Neural progenitor cell (in vitro differentiated cells): ENCODE measurements around the gene ERC1. TPM values are rescaled to one million over a fixed set of nuclear protein-coding genes. Genes with fewer than 3 reads are reported as not detected.

ENCODE experiments used
- DNase-seq: peaks from one replicate; pipeline ENCODE4 v3.0.0-alpha.2; 2016; ENCODE audit warnings: low spot score
- H2AFZ ChIP-seq: fragments of 200-600 bp; sonication (generic); replicated peaks from 2 replicates; pipeline ENCODE4 v1.6.1; 2016; ENCODE audit warnings: antibody characterized with exemption
- H3F3A ChIP-seq: fragments of 200-600 bp; sonication (generic); 2 replicates; pipeline ENCODE4 v1.6.1; 2016; ENCODE audit warnings: antibody characterized with exemption, low read depth
- H3K27ac ChIP-seq: fragments of 200-600 bp; sonication (generic); 2 replicates; pipeline ENCODE4 v1.5.1; 2016; ENCODE audit warnings: mild to moderate bottlenecking
- H3K27me3 ChIP-seq: fragments of 200-600 bp; sonication (generic); 2 replicates; pipeline ENCODE4 v1.6.1; 2016; ENCODE audit warnings: mild to moderate bottlenecking, moderate library complexity
- H3K36me3 ChIP-seq: fragments of 200-600 bp; sonication (generic); 2 replicates; pipeline ENCODE4 v1.5.1; 2016
- H3K4me1 ChIP-seq: fragments of 200-600 bp; sonication (generic); 2 replicates; pipeline ENCODE4 v1.6.1; 2016; ENCODE audit warnings: mixed run types
- H3K4me2 ChIP-seq: fragments of 200-600 bp; sonication (generic); 2 replicates; pipeline ENCODE4 v1.6.1; 2016
- H3K4me3 ChIP-seq: fragments of 200-600 bp; sonication (generic); 2 replicates; pipeline ENCODE4 v1.5.1; 2016
- H3K79me2 ChIP-seq: fragments of 200-600 bp; sonication (generic); 2 replicates; pipeline ENCODE4 v1.6.1; 2016; ENCODE audit warnings: low read depth
- H3K9ac ChIP-seq: fragments of 200-600 bp; sonication (generic); 2 replicates; pipeline ENCODE4 v1.6.1; 2016
- H3K9me3 ChIP-seq: fragments of 200-600 bp; sonication (generic); 2 replicates; pipeline ENCODE4 v1.5.1; 2016; ENCODE audit warnings: low read depth
- H4K20me1 ChIP-seq: fragments of 200-600 bp; sonication (generic); 2 replicates; pipeline ENCODE4 v1.6.1; 2016; ENCODE audit warnings: low read depth
- H3K27ac Mint-ChIP-seq: 3 replicates; pipeline ENCODE4 v1.8.0; 2021; ENCODE audit warnings: mixed read lengths
- H3K27me3 Mint-ChIP-seq: 2 replicates; pipeline ENCODE4 v1.8.0; 2022; ENCODE audit warnings: low read depth, mild to moderate bottlenecking, inconsistent platforms, moderate library complexity, mixed read lengths; ENCODE audit not compliant: insufficient read depth
- H3K36me3 Mint-ChIP-seq: 3 replicates; pipeline ENCODE4 v1.8.0; 2021; ENCODE audit warnings: mixed read lengths
- H3K4me1 Mint-ChIP-seq: 3 replicates; pipeline ENCODE4 v1.8.0; 2021; ENCODE audit warnings: mixed read lengths
- H3K4me3 Mint-ChIP-seq: 3 replicates; pipeline ENCODE4 v1.8.0; 2021; ENCODE audit warnings: mild to moderate bottlenecking, moderate library complexity, mixed read lengths
- H3K9me3 Mint-ChIP-seq: 3 replicates; pipeline ENCODE4 v1.8.0; 2020; ENCODE audit warnings: mixed read lengths
- CTCF ChIP-seq: fragments of 200-600 bp; sonication (generic); IDR thresholded peaks from 2 replicates; pipeline ENCODE4 v1.5.1; 2017; ENCODE audit warnings: antibody characterized with exemption, mild to moderate bottlenecking
- EZH2 ChIP-seq: fragments of 200-600 bp; sonication (generic); IDR thresholded peaks from 2 replicates; pipeline ENCODE4 v1.6.1; 2017; ENCODE audit warnings: antibody characterized with exemption, mild to moderate bottlenecking, moderate library complexity
- EZH2phosphoT487 ChIP-seq: fragments of 200-600 bp; sonication (generic); IDR thresholded peaks from 2 replicates; pipeline ENCODE4 v1.6.1; 2017; ENCODE audit warnings: antibody characterized with exemption
- total RNA-seq: library from RNA; depleted of rRNA; stranded (reverse); fragments of >200 nt; gene quantifications from 2 replicates; pipeline ENCODE4 v1.2.3, GENCODE V29; 2015; ENCODE audit warnings: low replicate concordance

The ERC1 gene
- total RNA-seq, 1 donor from 2014 or later, result 27.5 TPM

GRCh38 chr12:1367331-1368291, 376.6 kb downstream of the ERC1 start:
- no peaks in the 10 kb centered on the region for H3K9me3 Mint-ChIP-seq
- no peak for TF ChIP-seq EZH2phosphoT487
- no peak for TF ChIP-seq EZH2
- TF ChIP-seq CTCF, result no peak
- Histone ChIP-seq H3K36me3 (peaks cover 5% of the 10 kb centered on the region), H3K4me1 (peaks cover 10% of the 10 kb centered on the region), H3K4me2 (peak overlapping the region; percentile 31), H3K79me2 (no peaks in the 10 kb centered on the region), H3K9ac (no peak overlapping the region), H4K20me1 (no peaks in the 10 kb centered on the region), H3K9me3 (no peaks in the 10 kb centered on the region), H3F3A (peaks cover 4% of the 10 kb centered on the region), H3K27ac (no peak overlapping the region), H3K27me3 (no peaks in the 10 kb centered on the region), H3K4me3 (no peak overlapping the region), H2AFZ (no peak overlapping the region)
- H3K4me1 Mint-ChIP-seq, result peaks cover 60% of the 10 kb centered on the region
- H3K4me3 Mint-ChIP-seq, result peak overlapping the region; percentile 54
- peaks cover 12% of the 10 kb centered on the region for H3K36me3 Mint-ChIP-seq
- DNase-seq, result no peak
- peak overlapping the region; percentile 78 for H3K27ac Mint-ChIP-seq
- no peaks in the 10 kb centered on the region for H3K27me3 Mint-ChIP-seq

- Histone ChIP-seq H3K9ac (no peak overlapping the region), H3K79me2 (no peaks in the 10 kb centered on the region), H3F3A (peaks cover 4% of the 10 kb centered on the region), H2AFZ (no peak overlapping the region), H3K27me3 (no peaks in the 10 kb centered on the region), H3K36me3 (peaks cover 5% of the 10 kb centered on the region), H3K4me2 (no peak overlapping the region), H3K4me1 (peaks cover 13% of the 10 kb centered on the region), H3K4me3 (no peak overlapping the region), H3K9me3 (no peaks in the 10 kb centered on the region), H4K20me1 (no peaks in the 10 kb centered on the region), H3K27ac (no peak overlapping the region)
- Mint-ChIP-seq H3K27me3 (no peaks in the 10 kb centered on the region), H3K27ac (no peak overlapping the region), H3K9me3 (no peaks in the 10 kb centered on the region), H3K4me1 (peaks cover 59% of the 10 kb centered on the region), H3K36me3 (peaks cover 18% of the 10 kb centered on the region), H3K4me3 (no peak overlapping the region)
- no peak for TF ChIP-seq EZH2phosphoT487
- no peak for TF ChIP-seq CTCF
- no peak for TF ChIP-seq EZH2
- DNase-seq, result no peak
Observed at GRCh38 chr12:1369460-1369859, 378.4 kb downstream of the ERC1 start.

GRCh38 chr12:1369938-1370500, 379.0 kb downstream of the ERC1 start:
- no peak overlapping the region for H3K4me3 Mint-ChIP-seq
- H3K27ac ChIP-seq, result no peak overlapping the region

More at GRCh38 chr12:1369938-1370500, 379.0 kb downstream of the ERC1 start:
- Histone ChIP-seq H3K4me3 (no peak overlapping the region), H2AFZ (no peak overlapping the region), H4K20me1 (no peaks in the 10 kb centered on the region), H3K4me1 (peaks cover 13% of the 10 kb centered on the region), H3F3A (peaks cover 4% of the 10 kb centered on the region), H3K27me3 (no peaks in the 10 kb centered on the region), H3K4me2 (no peak overlapping the region), H3K36me3 (peaks cover 5% of the 10 kb centered on the region), H3K79me2 (no peaks in the 10 kb centered on the region), H3K9me3 (no peaks in the 10 kb centered on the region), H3K9ac (no peak overlapping the region)
- DNase-seq, result no peak
- Mint-ChIP-seq H3K36me3 (peaks cover 22% of the 10 kb centered on the region), H3K27ac (no peak overlapping the region), H3K4me1 (peaks cover 59% of the 10 kb centered on the region), H3K9me3 (peaks cover 2% of the 10 kb centered on the region), H3K27me3 (no peaks in the 10 kb centered on the region)
- TF ChIP-seq EZH2 (no peak), CTCF (no peak), EZH2phosphoT487 (no peak)
